Mammary epithelial cell (primary cell): ENCODE measurements around the gene CPEB3.

Source experiments
- EZH2 ChIP-seq: IDR thresholded peaks from 2 replicates; pipeline ENCODE4 v1.6.1; 2012; ENCODE audit warnings: low read length, inconsistent platforms, borderline replicate concordance
- TF ChIP-seq, protein P1 (sequence below), 2 donors: IDR thresholded peaks in 1 of 2; conservative IDR thresholded peaks in 1 of 2; 2 replicates each; pipeline ENCODE4 v1.5.1; 2011 to 2012; ENCODE audit warnings: inconsistent platforms in 2 of 2, low read length in 2 of 2, mild to moderate bottlenecking in 2 of 2, control low read depth in 1 of 2, low read depth in 1 of 2; ENCODE audit not compliant: insufficient read depth in 1 of 2; ENCODE audit errors: extremely low read depth in 1 of 2

DNA sequence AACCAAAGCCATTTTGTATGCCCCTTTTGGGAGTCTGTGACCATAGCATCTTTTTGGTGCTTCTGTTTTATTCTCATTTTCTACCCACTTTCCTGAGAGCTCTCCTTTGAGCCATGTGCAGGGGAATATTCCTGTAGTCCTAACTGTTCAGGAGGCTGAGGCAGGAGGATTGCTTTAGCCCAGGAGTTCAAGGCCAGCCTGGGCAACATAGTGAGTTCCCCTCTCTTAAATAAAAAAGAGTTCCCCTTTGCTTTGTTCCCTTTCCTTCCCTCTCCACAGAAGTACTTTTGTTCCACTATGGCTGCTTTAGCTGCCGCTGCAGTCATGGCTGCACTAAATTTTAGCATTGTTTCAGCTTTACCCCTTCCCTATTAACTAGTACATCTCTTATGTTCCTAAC is 281.4 kb downstream of the CPEB3 start:
- TF ChIP-seq EZH2 = no peak
- TF ChIP-seq, protein P1, sequence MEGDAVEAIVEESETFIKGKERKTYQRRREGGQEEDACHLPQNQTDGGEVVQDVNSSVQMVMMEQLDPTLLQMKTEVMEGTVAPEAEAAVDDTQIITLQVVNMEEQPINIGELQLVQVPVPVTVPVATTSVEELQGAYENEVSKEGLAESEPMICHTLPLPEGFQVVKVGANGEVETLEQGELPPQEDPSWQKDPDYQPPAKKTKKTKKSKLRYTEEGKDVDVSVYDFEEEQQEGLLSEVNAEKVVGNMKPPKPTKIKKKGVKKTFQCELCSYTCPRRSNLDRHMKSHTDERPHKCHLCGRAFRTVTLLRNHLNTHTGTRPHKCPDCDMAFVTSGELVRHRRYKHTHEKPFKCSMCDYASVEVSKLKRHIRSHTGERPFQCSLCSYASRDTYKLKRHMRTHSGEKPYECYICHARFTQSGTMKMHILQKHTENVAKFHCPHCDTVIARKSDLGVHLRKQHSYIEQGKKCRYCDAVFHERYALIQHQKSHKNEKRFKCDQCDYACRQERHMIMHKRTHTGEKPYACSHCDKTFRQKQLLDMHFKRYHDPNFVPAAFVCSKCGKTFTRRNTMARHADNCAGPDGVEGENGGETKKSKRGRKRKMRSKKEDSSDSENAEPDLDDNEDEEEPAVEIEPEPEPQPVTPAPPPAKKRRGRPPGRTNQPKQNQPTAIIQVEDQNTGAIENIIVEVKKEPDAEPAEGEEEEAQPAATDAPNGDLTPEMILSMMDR (conservative IDR thresholded peaks at IDR 0.05 in 1 of 2, IDR thresholded peaks at IDR 0.05 in 1 of 2; ENCODE audit: extremely low read depth in 1 of 2, insufficient read depth in 1 of 2, low read depth in 1 of 2, low read length in 2 of 2) = no peak
